Epithelial cell of esophagus (primary cell): ENCODE measurements around the gene CRABP2.

Experiments
- DNase-seq: peaks from one replicate; pipeline ENCODE4 v3.0.0; 2010; ENCODE audit warnings: low read depth
- H3K4me3 ChIP-seq: 2 replicates; pipeline ENCODE4 v1.5.1; 2011; ENCODE audit warnings: mild to moderate bottlenecking, low read length, control low read depth
- CTCF ChIP-seq: IDR thresholded peaks from 2 replicates; pipeline ENCODE4 v1.5.1; 2011; ENCODE audit warnings: low read depth, mild to moderate bottlenecking, low read length, control low read depth, inconsistent platforms; ENCODE audit not compliant: insufficient read depth; ENCODE audit errors: missing control alignments

Gene CRABP2

GRCh38 chr1:156658496-156658895, 46.9 kb downstream of the CRABP2 start:
- H3K4me3 ChIP-seq, result no peak overlapping the region
- DNase-seq, result no peak
- no peak for TF ChIP-seq CTCF

DNA sequence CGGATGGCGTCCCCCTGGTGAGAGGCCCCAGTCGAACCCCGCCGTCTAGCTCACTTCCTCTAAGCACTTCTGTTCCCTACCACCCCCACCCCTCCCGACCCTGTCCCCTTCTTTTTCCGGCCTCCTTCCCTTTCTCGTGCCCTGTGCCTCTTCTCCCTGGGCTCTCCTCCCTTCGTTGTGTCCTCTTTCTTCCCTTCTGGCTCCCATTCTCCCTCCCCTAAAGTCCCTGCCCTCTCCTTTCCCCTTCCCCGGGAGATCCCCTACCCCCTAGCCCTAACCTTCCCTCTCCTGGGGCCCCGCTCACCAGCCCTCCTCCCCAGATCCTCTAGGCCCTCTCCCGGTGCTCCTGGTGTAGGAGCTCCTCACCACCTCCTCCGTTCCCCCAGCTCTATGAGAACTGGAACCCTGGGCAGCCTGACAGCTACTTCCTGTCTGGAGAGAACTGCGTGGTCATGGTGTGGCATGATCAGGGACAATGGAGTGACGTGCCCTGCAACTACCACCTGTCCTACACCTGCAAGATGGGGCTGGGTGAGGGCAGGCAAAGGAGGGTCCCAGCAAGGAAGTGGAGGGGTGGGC, 47.6 kb downstream of the CRABP2 start:
- TF ChIP-seq CTCF, result no peak
- DNase-seq, result no peak

GRCh38 chr1:156656806-156657740, 48.3 kb downstream of the CRABP2 start:
- peak; percentile 62 for DNase-seq
- peak; percentile 94 for TF ChIP-seq CTCF
- no peak overlapping the region for H3K4me3 ChIP-seq

More for the DNA sequence above, 47.6 kb downstream of the CRABP2 start:
- no peak overlapping the region for H3K4me3 ChIP-seq

- DNase-seq, result no peak
- TF ChIP-seq CTCF, result no peak
- H3K4me3 ChIP-seq, result no peak overlapping the region
Observed at GRCh38 chr1:156655904-156656516, 49.4 kb downstream of the CRABP2 start.

DNA sequence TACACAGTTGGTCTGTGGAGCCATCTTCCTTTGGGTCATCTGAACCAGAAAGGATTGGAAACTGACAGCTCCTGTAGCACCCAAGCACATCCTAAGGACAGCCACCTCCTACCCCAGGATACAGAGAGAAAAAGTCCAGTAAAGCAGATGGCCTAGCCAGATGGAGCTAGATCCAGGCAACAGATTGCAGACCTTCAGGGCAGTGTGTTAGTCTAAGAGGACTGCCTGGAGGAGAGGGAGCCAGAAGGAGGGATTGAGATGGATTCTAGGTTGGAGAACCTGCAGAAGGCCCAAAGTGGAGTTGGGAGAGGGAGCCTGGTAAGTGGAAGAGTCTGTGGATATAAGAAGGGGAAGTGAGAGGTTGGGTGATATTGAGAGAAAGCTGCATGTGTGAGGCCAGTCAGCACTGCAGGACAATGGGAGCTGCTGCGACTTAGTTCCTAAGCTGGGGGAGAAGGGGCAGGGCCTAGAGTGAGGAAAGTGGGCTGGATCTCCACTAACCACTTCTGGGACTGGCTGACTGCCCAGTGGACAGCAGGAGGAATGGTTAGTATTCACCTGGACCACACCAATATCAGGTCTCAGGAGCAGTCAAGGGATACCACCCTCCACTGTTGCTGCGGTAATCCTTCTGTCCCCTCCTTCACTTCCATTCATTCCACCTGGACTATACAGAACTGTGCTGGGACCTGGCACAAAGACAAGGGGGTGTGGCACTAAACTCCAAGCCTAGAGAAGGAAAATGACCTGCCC, 50.1 kb downstream of the CRABP2 start:
- H3K4me3 ChIP-seq, result no peak overlapping the region
- no peak for DNase-seq
- no peak for TF ChIP-seq CTCF

DNA sequence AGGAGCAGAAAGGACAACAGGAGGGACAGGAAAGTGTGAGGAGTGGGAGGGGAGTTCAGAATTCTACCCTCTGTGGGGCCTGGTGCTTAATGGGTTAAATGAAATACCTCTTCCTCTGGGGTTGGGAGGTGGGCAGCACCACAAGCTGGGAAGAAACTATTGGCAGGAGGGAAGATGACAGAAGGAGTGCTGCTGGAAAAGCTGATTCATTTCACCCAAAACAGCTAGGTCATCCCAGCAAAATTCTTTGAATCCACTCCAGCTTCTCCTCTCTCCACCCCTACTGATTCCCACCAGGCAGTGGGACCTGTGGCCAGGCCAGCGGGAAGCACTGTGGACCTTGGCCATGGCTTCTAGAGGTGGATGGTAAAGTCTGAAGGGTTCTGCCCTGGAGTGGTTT, 50.7 kb downstream of the CRABP2 start:
- no peak overlapping the region for H3K4me3 ChIP-seq
- TF ChIP-seq CTCF, result no peak
- DNase-seq, result no peak
